SK-N-MC (cell line): ENCODE data around the gene LMF2.
"Not testable (repeated sequence)": the region's sequence is repeated elsewhere in the genome, so short reads cannot be mapped to it uniquely, and the experiment has no call there.

Source experiments
- DNase-seq: peaks from one replicate; pipeline ENCODE4 v3.0.0-alpha.2; 2011; ENCODE audit warnings: low read depth, low spot score
- H3K27ac ChIP-seq: fragments of 200-600 bp; sonication (generic); 2 replicates; pipeline ENCODE4 v1.5.1; 2016; ENCODE audit warnings: mixed run types
- H3K36me3 ChIP-seq: fragments of 200-600 bp; sonication (generic); 2 replicates; pipeline ENCODE4 v1.6.1; 2017; ENCODE audit warnings: antibody characterized with exemption, low read length, mixed read lengths; ENCODE audit not compliant: insufficient read depth
- H3K4me3 ChIP-seq: fragments of 200-600 bp; sonication (generic); 2 replicates; pipeline ENCODE4 v1.5.1; 2016
- H3K9ac ChIP-seq: fragments of 200-600 bp; sonication (generic); 2 replicates; pipeline ENCODE4 v1.8.0; 2017; ENCODE audit warnings: mixed run types, mixed read lengths; ENCODE audit not compliant: insufficient read length
- H3K9me3 ChIP-seq: fragments of 200-600 bp; sonication (generic); 2 replicates; pipeline ENCODE4 v1.6.1; 2017; ENCODE audit warnings: low read depth, mild to moderate bottlenecking, antibody characterized with exemption, low read length, moderate library complexity, mixed read lengths
- EZH2 ChIP-seq: fragments of 200-600 bp; sonication (generic); IDR thresholded peaks from one replicate; pipeline ENCODE4 v1.6.1; 2017; ENCODE audit warnings: antibody characterized with exemption
- FOXP2 ChIP-seq: optimal IDR thresholded peaks from 2 replicates; pipeline ENCODE3; 2011; ENCODE audit warnings: mild to moderate bottlenecking, moderate library complexity; ENCODE audit not compliant: insufficient read depth; ENCODE audit errors: extremely low read length, control extremely low read depth
- POLR2AphosphoS5 ChIP-seq: IDR thresholded peaks from 2 replicates; pipeline ENCODE4 v1.6.1; 2012; ENCODE audit warnings: mild to moderate bottlenecking, low read depth, low read length, borderline replicate concordance

LMF2 gene

DNA sequence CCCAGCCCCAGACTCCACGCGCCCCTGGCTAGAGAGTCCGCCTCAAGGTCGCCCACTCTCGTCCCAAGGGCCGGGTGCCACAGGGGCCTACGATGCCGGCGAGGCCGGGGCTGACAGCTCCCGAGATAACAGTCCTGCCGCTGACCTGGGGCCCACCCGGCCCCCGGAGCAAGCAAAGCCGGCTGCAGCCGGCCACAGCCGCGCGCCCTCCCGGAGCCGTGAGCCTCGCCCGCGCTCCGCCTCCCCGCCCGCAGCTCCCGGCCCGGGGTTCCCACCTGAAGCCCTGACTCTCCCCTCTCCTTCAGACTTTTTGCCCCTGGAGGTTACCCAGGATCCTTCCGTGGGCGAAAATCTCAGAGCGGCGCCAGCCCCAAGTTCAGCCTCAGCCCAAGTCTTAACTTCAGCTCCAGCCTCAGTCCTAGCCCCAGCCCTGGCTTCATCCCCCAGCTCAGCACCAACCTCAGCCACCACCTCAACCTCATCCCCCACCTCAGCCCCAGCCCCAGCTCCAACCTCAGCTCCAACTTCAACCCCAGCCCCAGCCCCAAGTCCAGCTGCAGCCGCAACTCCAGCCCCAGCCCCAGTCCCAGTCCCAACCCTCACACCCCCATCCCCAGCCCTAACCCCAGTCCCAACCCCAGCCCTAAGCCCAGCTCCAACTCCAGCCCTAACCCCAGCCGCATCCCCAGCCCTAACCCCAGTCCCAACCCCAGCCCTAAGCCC lies 39.9 kb upstream of the LMF2 start:
- TF ChIP-seq FOXP2 (no peak), POLR2AphosphoS5 (no peak), EZH2 (no peak)
- H3K9ac ChIP-seq = no peak overlapping the region
- no peaks in the 10 kb centered on the region for H3K9me3 ChIP-seq
- no peak for DNase-seq
- H3K27ac ChIP-seq = no peak overlapping the region
- H3K4me3 ChIP-seq = no peak overlapping the region
- no peaks in the 10 kb centered on the region for H3K36me3 ChIP-seq

GRCh38 chr22:50546326-50547262 lies 39.1 kb upstream of the LMF2 start:
- Histone ChIP-seq H3K27ac (peak overlapping the region; percentile 62; the same call in 1 of the 2 replicates), H3K36me3 (no peaks in the 10 kb centered on the region), H3K4me3 (no peak overlapping the region), H3K9ac (peak overlapping the region; percentile 62), H3K9me3 (no peaks in the 10 kb centered on the region)
- TF ChIP-seq FOXP2 (no peak), EZH2 (no peak), POLR2AphosphoS5 (no peak)
- DNase-seq = no peak

DNA sequence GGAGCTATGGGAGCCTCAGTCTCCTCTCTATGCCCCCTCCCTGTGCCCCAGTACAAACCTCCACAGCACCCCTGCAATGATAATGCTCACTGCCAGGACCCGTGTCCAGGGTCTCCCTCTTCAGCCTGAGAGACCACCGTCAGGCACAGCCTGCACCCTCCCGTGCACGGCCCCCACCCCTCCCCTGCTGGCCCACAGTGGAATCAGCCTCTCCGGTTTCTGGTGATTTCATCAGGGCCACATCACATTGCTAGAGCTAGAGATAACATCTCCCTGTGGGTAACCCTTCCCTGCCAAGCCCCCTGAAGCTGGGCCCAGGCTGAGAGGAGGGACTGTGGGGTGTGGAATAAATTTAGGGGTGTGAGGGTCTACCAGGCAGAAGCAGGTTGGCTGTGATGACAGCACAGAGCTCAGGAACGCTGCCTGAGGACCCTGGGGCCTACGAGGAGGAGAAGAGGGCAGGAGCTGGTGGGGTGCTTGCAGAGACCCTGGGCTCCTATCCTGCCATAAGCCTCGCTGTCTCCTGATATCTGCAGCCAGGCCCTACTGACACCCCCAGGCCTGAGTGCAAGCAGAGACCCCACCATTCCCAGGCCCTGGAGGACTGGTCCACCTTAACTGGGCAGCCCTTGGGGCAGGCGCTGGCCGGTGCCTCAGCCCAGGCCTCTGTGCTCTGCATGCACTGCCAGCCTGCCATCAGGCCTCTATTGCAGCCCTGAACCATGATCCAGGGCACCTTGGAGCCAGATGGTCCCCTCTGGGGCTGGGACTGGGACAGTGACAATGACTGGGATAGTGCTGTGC lies 38.2 kb upstream of the LMF2 start, which contains the start of gene KLHDC7B:
Gene KLHDC7B, plus strand, starts transcription at position 378 of the 804 bp plus-strand sequence. Its CDS starts 345 bp downstream, at position 723.
- no peaks in the 10 kb centered on the region for H3K9me3 ChIP-seq
- no peak within 1 kb of the TSS for H3K4me3 ChIP-seq
- H3K36me3 ChIP-seq = no peaks in the 10 kb centered on the region
- DNase-seq = no peak
- H3K9ac ChIP-seq = peak within 1 kb of the TSS; percentile 62
- TF ChIP-seq POLR2AphosphoS5 (no peak), FOXP2 (no peak), EZH2 (no peak)
- peak within 1 kb of the TSS; percentile 62; the same call in 1 of the 2 replicates for H3K27ac ChIP-seq

- Histone ChIP-seq H3K36me3 (no peaks in the 10 kb centered on the region), H3K4me3 (no peak overlapping the region), H3K9ac (peak overlapping the region; percentile 45), H3K27ac (peak overlapping the region; percentile 19; the same call in 1 of the 2 replicates), H3K9me3 (no peaks in the 10 kb centered on the region)
- no peak for DNase-seq
- TF ChIP-seq FOXP2 (no peak), POLR2AphosphoS5 (no peak), EZH2 (no peak)
Observed at GRCh38 chr22:50544746-50545253, 37.3 kb upstream of the LMF2 start.

DNA sequence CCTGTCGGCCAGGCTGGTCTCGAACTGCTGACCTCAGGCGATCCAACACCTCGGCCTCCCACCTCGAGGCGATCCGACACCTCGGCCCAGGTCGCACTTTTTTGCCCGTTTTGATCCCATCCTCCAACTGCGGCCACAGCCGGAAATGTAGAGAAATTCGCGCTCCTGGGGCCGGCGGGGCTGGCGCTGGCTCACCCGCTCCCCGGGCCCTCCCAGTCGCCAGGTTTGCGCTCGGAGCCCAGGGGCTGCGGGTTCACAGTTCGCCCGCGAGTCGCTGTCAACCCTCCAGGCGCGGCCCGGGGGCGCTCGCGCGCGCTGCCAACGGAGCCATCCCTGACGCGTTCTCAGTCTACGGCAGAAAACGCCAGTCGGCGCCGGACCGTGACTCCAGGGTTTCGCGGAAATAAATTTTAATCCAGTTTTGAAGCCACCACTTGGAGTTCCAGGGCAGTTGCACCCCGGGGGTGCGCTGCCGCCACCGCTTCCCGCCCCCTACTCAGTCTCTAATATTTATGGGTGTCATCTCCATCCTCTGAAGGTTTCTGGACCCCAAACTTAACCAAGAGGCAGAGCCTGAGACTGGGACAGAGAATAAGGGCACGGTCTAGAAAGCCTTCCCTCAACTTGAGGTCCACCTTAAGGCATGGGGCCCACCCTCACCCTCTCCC lies 36.7 kb upstream of the LMF2 start:
- no peak for DNase-seq
- H3K27ac ChIP-seq = no peak overlapping the region; the same call in 1 of the 2 replicates
- no peaks in the 10 kb centered on the region for H3K9me3 ChIP-seq
- no peak for TF ChIP-seq POLR2AphosphoS5
- TF ChIP-seq EZH2 = no peak
- TF ChIP-seq FOXP2 = no peak
- H3K36me3 ChIP-seq = no peaks in the 10 kb centered on the region
- no peak overlapping the region for H3K4me3 ChIP-seq
- H3K9ac ChIP-seq = no peak overlapping the region

DNA sequence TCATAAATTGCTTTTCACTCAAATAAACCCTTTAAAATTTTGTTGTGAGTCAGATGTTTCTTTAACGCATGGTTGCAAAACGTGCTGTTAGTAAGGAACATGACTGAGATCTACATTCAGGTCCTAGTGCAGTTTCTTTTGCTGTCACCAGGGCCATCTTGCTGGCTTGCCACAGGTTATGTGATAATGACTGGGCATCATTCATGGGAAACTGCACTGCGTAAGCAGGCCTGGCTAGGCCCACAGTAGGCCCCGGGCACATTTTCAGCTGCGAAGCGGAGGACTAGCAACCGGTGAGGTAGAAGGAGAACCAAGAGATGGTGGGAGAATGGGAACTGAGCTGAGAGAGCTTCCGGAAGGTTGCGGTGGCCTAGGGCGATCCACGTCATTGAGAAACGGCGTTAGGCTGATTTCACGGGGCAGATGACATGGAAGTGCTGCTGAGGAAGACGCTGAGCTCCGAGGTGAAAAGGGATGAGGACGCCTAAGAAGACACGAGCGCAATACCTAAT lies 35.0 kb upstream of the LMF2 start:
- Histone ChIP-seq H3K9ac (no peak overlapping the region), H3K27ac (0 out of 2 replicates have a peak overlapping the region, but pooled peaks have one; percentile 0), H3K36me3 (no peaks in the 10 kb centered on the region), H3K9me3 (no peaks in the 10 kb centered on the region), H3K4me3 (no peak overlapping the region)
- no peak for DNase-seq
- no peak for TF ChIP-seq FOXP2
- TF ChIP-seq EZH2 = no peak
- TF ChIP-seq POLR2AphosphoS5 = no peak

- not testable (repeated sequence) for H3K4me3 ChIP-seq
Observed at GRCh38 chr22:50541667-50542026, 34.1 kb upstream of the LMF2 start.

GRCh38 chr22:50540381-50540780 lies 32.9 kb upstream of the LMF2 start:
- Histone ChIP-seq H3K36me3 (no peaks in the 10 kb centered on the region), H3K9me3 (no peaks in the 10 kb centered on the region), H3K4me3 (no peak overlapping the region), H3K27ac (peak overlapping the region; percentile 70; the same call in 1 of the 2 replicates), H3K9ac (no peak overlapping the region)
- no peak for TF ChIP-seq EZH2
- no peak for TF ChIP-seq POLR2AphosphoS5
- no peak for TF ChIP-seq FOXP2
- DNase-seq = no peak

More at GRCh38 chr22:50541667-50542026, 34.1 kb upstream of the LMF2 start:
- H3K9ac ChIP-seq, H3K27ac ChIP-seq, H3K9me3 ChIP-seq, H3K36me3 ChIP-seq, DNase-seq: not testable (repeated sequence)
